Tibial nerve (tissue), 4 donors: Measurements from ENCODE around the gene BIN2.

Source experiments
- CTCF ChIP-seq, 5 experiments: fragments of 200-600 bp in 3 of 5; fragments of 450-650 bp in 2 of 5; sonication (generic) in 3 of 5; IDR thresholded peaks; one replicate each; pipeline ENCODE4 v1.5.1; 2016 to 2019; ENCODE audit warnings: antibody characterized with exemption in 5 of 5, mild to moderate bottlenecking in 3 of 5, moderate library complexity in 2 of 5
- EP300 ChIP-seq, 2 donors: sonication (generic); formaldehyde crosslinking; IDR thresholded peaks; one replicate each; pipeline ENCODE4 v1.6.1; 2017; ENCODE audit warnings: antibody characterized with exemption in 2 of 2, mild to moderate bottlenecking in 1 of 2
- POLR2A ChIP-seq, 2 donors: fragments of 450-650 bp; IDR thresholded peaks; one replicate each; pipeline ENCODE4 v1.6.1; 2017; ENCODE audit warnings: antibody characterized with exemption in 2 of 2, mild to moderate bottlenecking in 2 of 2, moderate library complexity in 2 of 2

GRCh38 chr12:51322452-51322851 lies 1.5 kb downstream of the BIN2 start:
- TF ChIP-seq CTCF (IDR thresholded peaks at IDR 0.05) (no peak), EP300 (IDR thresholded peaks at IDR 0.05) (no peak), POLR2A (IDR thresholded peaks at IDR 0.05) (no peak)
